HUES6 (cell line): ENCODE measurements around the gene TIMM9.
"Not testable (repeated sequence)": the region's sequence is repeated elsewhere in the genome, so short reads cannot be mapped to it uniquely, and the experiment has no call there.

Experiments used
- H3K27ac ChIP-seq: 2 replicates; pipeline ENCODE4 v1.7.0; 2013; ENCODE audit warnings: low read depth, mild to moderate bottlenecking, low read length, inconsistent platforms
- H3K27me3 ChIP-seq: 2 replicates; pipeline ENCODE4 v1.6.1; 2013; ENCODE audit warnings: low read length; ENCODE audit not compliant: control insufficient read depth, insufficient read depth
- H3K36me3 ChIP-seq: 2 replicates; pipeline ENCODE4 v1.6.1; 2013; ENCODE audit warnings: low read length; ENCODE audit not compliant: control insufficient read depth, insufficient read depth
- H3K4me1 ChIP-seq: 2 replicates; pipeline ENCODE4 v1.6.1; 2013; ENCODE audit warnings: low read length; ENCODE audit not compliant: control insufficient read depth, insufficient read depth
- H3K4me3 ChIP-seq: 2 replicates; pipeline ENCODE4 v1.5.1; 2013; ENCODE audit warnings: low read depth, low read length
- H3K9ac ChIP-seq: one replicate; pipeline ENCODE4 v1.6.1; 2013; ENCODE audit warnings: mild to moderate bottlenecking, low read length
- H3K9me3 ChIP-seq: 2 replicates; pipeline ENCODE4 v1.6.1; 2013; ENCODE audit warnings: low read depth, low read length; ENCODE audit not compliant: control insufficient read depth, insufficient read depth

TIMM9 gene

GRCh38 chr14:58439476-58439875 is 12.1 kb upstream of the TIMM9 start:
- Histone ChIP-seq H3K36me3 (peaks cover 44% of the 10 kb centered on the region), H3K9me3 (no peaks in the 10 kb centered on the region), H3K9ac (no peak overlapping the region), H3K4me3 (no peak overlapping the region), H3K27me3 (no peaks in the 10 kb centered on the region), H3K27ac (no peak overlapping the region), H3K4me1 (no peaks in the 10 kb centered on the region)

DNA sequence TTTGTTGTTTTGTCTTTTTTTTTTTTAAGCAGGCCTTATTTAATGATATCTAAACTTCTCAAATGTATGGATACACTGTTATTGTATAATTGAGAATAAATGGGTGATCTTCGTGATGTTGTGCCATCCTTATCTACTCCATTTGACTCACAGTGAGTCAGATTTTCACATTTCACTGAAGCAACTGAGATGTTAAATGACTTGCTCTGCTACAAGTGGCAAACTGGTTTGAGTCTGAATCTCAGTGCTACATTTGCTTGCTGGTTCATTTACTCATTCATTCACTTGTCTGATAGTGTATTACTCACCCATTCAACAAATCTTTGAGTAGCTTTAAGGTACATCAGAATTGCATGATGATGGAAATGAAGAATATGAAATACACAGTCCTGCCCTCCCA is 2.8 kb upstream of the TIMM9 start:
- Histone ChIP-seq H3K36me3 (peaks cover 31% of the 10 kb centered on the region), H3K4me1 (no peaks in the 10 kb centered on the region), H3K9ac (no peak overlapping the region), H3K4me3 (no peak overlapping the region), H3K27ac (no peak overlapping the region), H3K27me3 (no peaks in the 10 kb centered on the region), H3K9me3 (no peaks in the 10 kb centered on the region)

- Histone ChIP-seq H3K4me3 (peak overlapping the region; percentile 78), H3K9ac (peak overlapping the region; percentile 67), H3K27ac (no peak overlapping the region), H3K36me3 (peaks cover 25% of the 10 kb centered on the region), H3K27me3 (no peaks in the 10 kb centered on the region), H3K9me3 (no peaks in the 10 kb centered on the region), H3K4me1 (no peaks in the 10 kb centered on the region)
These were observed 870 bp upstream of the TIMM9 start for GRCh38 chr14:58428118-58428683.

DNA sequence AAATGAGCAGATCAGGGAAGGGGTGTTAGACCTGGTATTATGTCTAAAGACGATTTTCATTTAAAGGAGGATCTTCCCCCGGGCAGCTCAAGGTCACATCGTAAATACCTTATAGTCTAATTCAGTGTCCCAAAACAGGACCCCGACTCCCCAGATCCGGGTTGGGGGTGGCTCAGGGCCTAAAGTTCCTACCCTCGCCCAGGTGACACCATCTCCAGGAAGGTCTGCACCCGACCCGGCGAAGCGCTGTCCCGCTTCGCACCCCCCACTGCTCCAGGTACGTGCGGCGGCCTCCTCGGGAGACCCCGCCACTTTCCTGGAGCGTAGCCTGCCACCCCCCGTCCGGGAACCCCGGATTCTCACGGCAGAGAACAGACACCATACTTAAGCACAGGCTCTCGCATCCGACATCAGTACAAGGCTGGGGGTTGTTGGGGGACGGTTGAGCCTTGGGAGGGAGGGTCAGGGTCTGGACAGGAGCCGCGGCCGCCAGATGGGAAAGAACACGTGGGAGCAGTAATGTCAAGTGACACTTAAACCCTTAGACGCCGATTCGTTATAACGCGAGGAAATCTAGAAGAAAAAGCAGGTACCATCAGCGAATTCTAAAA is 556 bp downstream of the TIMM9 start:
- H3K36me3 ChIP-seq, result peaks cover 27% of the 10 kb centered on the region
- H3K4me1 ChIP-seq, result no peaks in the 10 kb centered on the region
- H3K4me3 ChIP-seq, result peak overlapping the region; percentile 78
- H3K9ac ChIP-seq, result peak overlapping the region; percentile 94
- no peaks in the 10 kb centered on the region for H3K9me3 ChIP-seq
- H3K27ac ChIP-seq, result peak overlapping the region; percentile 93
- H3K27me3 ChIP-seq, result no peaks in the 10 kb centered on the region

GRCh38 chr14:58416934-58417333 is 10.4 kb downstream of the TIMM9 start:
- not testable (repeated sequence) for H3K4me1 ChIP-seq

DNA sequence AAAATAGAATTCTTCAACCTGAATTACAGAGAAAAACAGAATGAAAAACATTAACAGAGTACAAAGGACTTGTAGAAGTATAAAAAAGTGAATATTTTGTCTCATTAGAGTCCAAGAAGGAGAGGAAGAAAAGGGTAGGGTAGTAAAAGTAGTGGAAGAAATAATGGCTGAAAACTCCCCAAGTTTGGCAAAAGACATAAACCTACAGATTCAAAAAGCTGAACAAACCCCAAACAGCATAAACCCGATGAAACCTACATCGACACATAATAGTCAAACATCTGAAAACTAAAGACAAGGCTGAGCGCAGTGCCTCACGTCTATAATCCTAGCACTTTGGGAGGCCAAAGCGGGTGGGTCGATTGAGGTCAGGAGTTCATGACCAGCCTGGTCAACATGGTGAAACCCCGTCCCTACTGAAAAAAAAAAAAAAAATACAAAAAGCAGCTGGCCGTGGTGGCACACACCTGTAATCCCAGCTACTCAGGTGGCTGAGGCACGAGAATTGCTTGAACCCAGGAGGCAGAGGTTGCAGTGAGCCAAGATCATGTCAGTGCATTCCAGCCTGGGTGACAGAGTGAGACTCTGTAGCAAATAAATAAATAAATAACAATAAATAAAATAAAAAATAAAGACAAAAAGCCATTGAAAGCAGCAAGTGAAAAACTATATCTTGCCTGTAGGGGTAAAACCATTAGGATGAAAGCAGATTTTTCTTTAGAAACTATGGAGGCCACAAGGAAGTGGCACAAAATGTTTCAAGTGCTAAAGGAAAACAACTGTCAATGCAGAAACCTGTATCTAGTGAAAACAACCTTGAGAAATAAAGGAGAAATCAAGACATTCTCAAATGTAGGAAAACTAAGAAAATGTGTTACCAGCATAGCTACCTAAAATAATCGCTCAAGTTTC is 11.4 kb downstream of the TIMM9 start:
- peaks cover 69% of the 10 kb centered on the region for H3K36me3 ChIP-seq
- H3K9me3 ChIP-seq, result no peaks in the 10 kb centered on the region
- no peak overlapping the region for H3K9ac ChIP-seq
- no peak overlapping the region for H3K27ac ChIP-seq
- no peaks in the 10 kb centered on the region for H3K27me3 ChIP-seq
- no peak overlapping the region for H3K4me3 ChIP-seq
- no peaks in the 10 kb centered on the region for H3K4me1 ChIP-seq

More at GRCh38 chr14:58416934-58417333, 10.4 kb downstream of the TIMM9 start:
- not testable (repeated sequence) for H3K27me3 ChIP-seq, H3K4me3 ChIP-seq, H3K9ac ChIP-seq, H3K9me3 ChIP-seq, H3K27ac ChIP-seq
- peaks cover 70% of the 10 kb centered on the region for H3K36me3 ChIP-seq

DNA sequence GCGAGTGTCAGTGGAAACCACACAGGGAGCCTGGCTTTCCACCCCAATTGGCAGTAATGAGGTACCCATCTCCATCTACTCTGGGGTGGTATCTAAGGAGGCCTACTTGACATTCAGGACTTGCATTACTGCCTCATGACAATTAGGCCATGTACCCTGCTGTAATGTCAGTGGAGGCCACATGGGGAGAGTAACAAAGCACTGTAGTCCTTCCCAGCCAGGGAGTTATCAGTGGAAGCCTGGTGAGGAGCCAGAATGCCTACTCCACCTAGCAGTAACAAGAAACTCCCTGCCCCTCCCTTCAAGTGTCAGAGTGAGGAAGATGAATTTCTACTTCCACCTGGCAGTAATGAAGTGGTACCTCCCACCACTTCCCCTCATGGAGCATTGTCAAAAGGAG is 12.5 kb downstream of the TIMM9 start:
- Histone ChIP-seq H3K9me3 (no peaks in the 10 kb centered on the region), H3K4me1 (no peaks in the 10 kb centered on the region), H3K4me3 (no peak overlapping the region), H3K27ac (no peak overlapping the region), H3K36me3 (peaks cover 71% of the 10 kb centered on the region), H3K27me3 (no peaks in the 10 kb centered on the region), H3K9ac (no peak overlapping the region)

DNA sequence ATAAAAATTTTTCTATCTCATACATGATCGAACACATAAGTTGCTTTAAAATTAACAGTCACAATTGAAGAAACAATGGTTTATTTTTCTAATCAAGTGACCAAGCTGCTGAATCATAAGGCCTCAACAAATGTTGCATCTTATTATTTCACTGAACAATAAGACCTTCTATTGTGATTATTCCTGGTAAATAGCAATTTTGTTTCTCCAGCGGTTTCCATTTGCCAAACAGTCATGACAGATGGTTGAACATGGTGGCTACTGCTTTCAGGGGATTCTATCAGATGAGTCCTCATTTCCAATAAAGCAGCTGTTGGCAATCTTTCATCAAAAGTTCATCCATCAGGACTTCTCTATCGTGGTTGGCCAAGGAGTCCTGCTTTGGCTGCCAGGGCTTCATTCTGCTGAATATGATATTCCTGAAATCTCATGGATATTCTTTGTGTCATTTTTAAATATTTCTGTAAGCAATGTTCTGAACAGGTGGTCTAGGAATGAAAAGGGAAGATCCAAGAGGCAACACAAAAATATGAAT is 18.6 kb downstream of the TIMM9 start:
- no peak overlapping the region for H3K9ac ChIP-seq
- H3K27me3 ChIP-seq, result no peaks in the 10 kb centered on the region
- H3K4me1 ChIP-seq, result no peaks in the 10 kb centered on the region
- peaks cover 51% of the 10 kb centered on the region for H3K36me3 ChIP-seq
- H3K9me3 ChIP-seq, result no peaks in the 10 kb centered on the region
- H3K27ac ChIP-seq, result no peak overlapping the region
- no peak overlapping the region for H3K4me3 ChIP-seq

DNA sequence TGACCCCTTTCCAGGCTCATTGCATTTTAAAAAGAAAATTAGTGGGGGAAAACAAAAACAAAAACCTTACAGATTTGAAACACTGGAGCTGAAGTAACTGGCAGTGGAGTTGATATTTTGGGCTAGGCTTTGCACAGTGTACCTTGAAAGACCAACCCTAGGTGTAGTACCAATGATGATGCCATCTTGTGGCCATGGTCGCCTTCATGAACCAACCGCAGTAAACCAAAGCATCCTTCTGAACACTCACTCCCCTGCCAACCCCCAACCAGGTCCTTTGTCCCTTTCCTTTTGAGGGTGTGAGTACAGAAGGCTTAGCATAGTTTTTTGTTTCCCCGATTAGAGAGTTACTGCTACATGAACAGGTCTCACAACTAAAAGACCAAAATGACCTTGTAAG is 25.7 kb downstream of the TIMM9 start:
- Histone ChIP-seq H3K4me1 (peaks cover 6% of the 10 kb centered on the region; the same call in 1 of the 2 replicates), H3K36me3 (no peaks in the 10 kb centered on the region; the same call in 1 of the 2 replicates), H3K9ac (no peak overlapping the region), H3K27me3 (peaks cover 9% of the 10 kb centered on the region), H3K9me3 (no peaks in the 10 kb centered on the region), H3K27ac (no peak overlapping the region), H3K4me3 (no peak overlapping the region)

- H3K27me3 ChIP-seq, result peaks cover 19% of the 10 kb centered on the region
- H3K27ac ChIP-seq, result no peak overlapping the region
- H3K36me3 ChIP-seq, result no peaks in the 10 kb centered on the region; the same call in 1 of the 2 replicates
- no peak overlapping the region for H3K9ac ChIP-seq
- H3K9me3 ChIP-seq, result no peaks in the 10 kb centered on the region
- no peak overlapping the region for H3K4me3 ChIP-seq
- H3K4me1 ChIP-seq, result peaks cover 10% of the 10 kb centered on the region; the same call in 1 of the 2 replicates
These were observed 28.4 kb downstream of the TIMM9 start for GRCh38 chr14:58398895-58399294.

DNA sequence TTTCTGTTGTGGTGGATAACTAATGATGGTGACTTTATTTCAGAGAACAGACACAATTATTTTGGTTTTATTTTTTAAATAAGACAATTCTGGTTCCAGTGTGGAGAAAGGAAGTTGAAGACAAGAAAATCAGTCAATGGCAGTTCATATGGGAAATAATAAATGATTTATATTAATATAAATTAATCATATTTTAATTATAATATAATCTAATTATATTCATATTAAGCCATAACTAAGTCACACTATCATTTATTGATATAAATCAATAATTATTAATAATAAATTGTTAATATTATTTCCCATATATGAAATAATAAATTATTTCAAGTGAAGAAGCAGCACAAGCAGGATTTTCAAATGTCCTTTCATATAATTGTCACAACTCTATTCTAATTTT is 28.8 kb downstream of the TIMM9 start:
- H3K9me3 ChIP-seq, result no peaks in the 10 kb centered on the region
- H3K4me1 ChIP-seq, result peaks cover 10% of the 10 kb centered on the region; the same call in 1 of the 2 replicates
- H3K27me3 ChIP-seq, result peaks cover 19% of the 10 kb centered on the region
- H3K9ac ChIP-seq, result no peak overlapping the region
- no peaks in the 10 kb centered on the region; the same call in 1 of the 2 replicates for H3K36me3 ChIP-seq
- no peak overlapping the region for H3K27ac ChIP-seq
- no peak overlapping the region for H3K4me3 ChIP-seq
